K562 (cell line): ENCODE measurements around the gene MLH1. TPM values are rescaled to one million over a fixed set of nuclear protein-coding genes. Genes with fewer than 3 reads are reported as not detected.
A peak's percentile ranks its signal among the peaks of the same experiment; 100 is the strongest.

ENCODE experiments used
- GTF2A2 ChIP-seq: IDR thresholded peaks from 2 replicates; pipeline ENCODE4 v1.6.1; 2016; ENCODE audit warnings: mild to moderate bottlenecking, missing genetic modification characterization, missing compliant biosample characterization
- HDAC6 ChIP-seq: IDR thresholded peaks from 2 replicates; pipeline ENCODE4 v1.6.1; 2012; ENCODE audit warnings: low read depth, mild to moderate bottlenecking, control low read depth, inconsistent platforms, low read length, moderate library complexity
- HDGF ChIP-seq: fragments of 450-650 bp; IDR thresholded peaks from 2 replicates; pipeline ENCODE4 v1.6.1; 2016
- HNRNPUL1 ChIP-seq: fragments of 200-400 bp; formaldehyde crosslinking; IDR thresholded peaks from 2 replicates; pipeline ENCODE4 v1.6.1; 2017; ENCODE audit warnings: low read length
- HOXB6 ChIP-seq: fragments of 250-450 bp; sonication (Bioruptor Pico); IDR thresholded peaks from 2 replicates; pipeline ENCODE4 v1.5.1; 2022; ENCODE audit warnings: mild to moderate bottlenecking, borderline replicate concordance
- MITF ChIP-seq: IDR thresholded peaks from 2 replicates; pipeline ENCODE4 v1.6.1; 2014; ENCODE audit warnings: antibody characterized with exemption
- NBN ChIP-seq: fragments of 450-650 bp; IDR thresholded peaks from 2 replicates; pipeline ENCODE4 v1.6.1; 2016; ENCODE audit warnings: low read depth, mild to moderate bottlenecking
- NCOA4 ChIP-seq: fragments of 450-650 bp; IDR thresholded peaks from 2 replicates; pipeline ENCODE4 v1.6.1; 2018; ENCODE audit warnings: mild to moderate bottlenecking; ENCODE audit not compliant: partially characterized antibody
- NCOA6 ChIP-seq: fragments of 450-650 bp; IDR thresholded peaks from 2 replicates; pipeline ENCODE4 v1.6.1; 2017; ENCODE audit warnings: mild to moderate bottlenecking
- NR2C2 ChIP-seq, 2 experiments: fragments of 200-800 bp in 1 of 2; sonication (Bioruptor generic) in 1 of 2; sonication (generic) in 1 of 2; formaldehyde crosslinking in 1 of 2; IDR thresholded peaks; 2 replicates each; pipeline versions ENCODE4 v1.6.1 to v1.8.0; 2016 to 2022; ENCODE audit warnings: mild to moderate bottlenecking in 1 of 2, missing compliant biosample characterization in 1 of 2, missing genetic modification characterization in 1 of 2, missing genetic modification reagents in 1 of 2
- PRPF4 ChIP-seq: fragments of 200-400 bp; formaldehyde crosslinking; IDR thresholded peaks from one replicate; pipeline ENCODE4 v1.6.1; 2017; ENCODE audit warnings: low read length, low read depth, mild to moderate bottlenecking; ENCODE audit not compliant: insufficient read depth, poor library complexity, severe bottlenecking
- PTTG1 ChIP-seq: fragments of 450-650 bp; IDR thresholded peaks from 2 replicates; pipeline ENCODE4 v1.6.1; 2016; ENCODE audit warnings: low read depth, mild to moderate bottlenecking, missing genetic modification characterization, missing compliant biosample characterization
- RBM14 ChIP-seq: fragments of 200-400 bp; formaldehyde crosslinking; IDR thresholded peaks from 2 replicates; pipeline ENCODE4 v1.6.1; 2018; ENCODE audit warnings: low read depth, mild to moderate bottlenecking, low read length, moderate library complexity, borderline replicate concordance; ENCODE audit not compliant: insufficient read depth
- SMAD3 ChIP-seq: fragments of 450-650 bp; formaldehyde crosslinking; conservative IDR thresholded peaks from 2 replicates; pipeline ENCODE4 v1.4.0; 2020; ENCODE audit warnings: mild to moderate bottlenecking
- SUPT5H ChIP-seq: fragments of 450-650 bp; IDR thresholded peaks from 2 replicates; pipeline ENCODE4 v1.6.1; 2016
- TEAD1 ChIP-seq, 2 experiments: fragments of 450-650 bp in 1 of 2; sonication (generic) in 1 of 2; formaldehyde crosslinking; IDR thresholded peaks; 2 replicates each; pipeline versions ENCODE4 v1.4.0 to v1.8.0; 2020 to 2022; ENCODE audit warnings: mild to moderate bottlenecking in 2 of 2, missing genetic modification reagents in 1 of 2
- THRAP3 ChIP-seq: fragments of 450-650 bp; IDR thresholded peaks from 2 replicates; pipeline ENCODE4 v1.6.1; 2016; ENCODE audit warnings: mild to moderate bottlenecking, inconsistent platforms, borderline replicate concordance
- YY1 ChIP-seq, 3 experiments: IDR thresholded peaks; 2 replicates each; pipeline ENCODE4 v1.6.1; 2011; ENCODE audit warnings: low read length in 2 of 3, mild to moderate bottlenecking in 2 of 3, moderate library complexity in 2 of 3, borderline replicate concordance in 1 of 3, control low read depth in 1 of 3, low read depth in 1 of 3; ENCODE audit not compliant: insufficient read depth in 3 of 3, insufficient replicate concordance in 2 of 3, control insufficient read depth in 1 of 3, insufficient read length in 1 of 3; ENCODE audit errors: extremely low read depth in 1 of 3
- ZBTB34 ChIP-seq: fragments of 250-450 bp; sonication (Bioruptor Pico); IDR thresholded peaks from 2 replicates; pipeline ENCODE4 v1.8.0; 2021; ENCODE audit warnings: mild to moderate bottlenecking, moderate library complexity
- ZNF146 ChIP-seq: IDR thresholded peaks from one replicate; pipeline ENCODE4 v1.6.1; 2018; ENCODE audit warnings: missing compliant biosample characterization; ENCODE audit not compliant: unreplicated experiment
- ZNF23 ChIP-seq: fragments of 250-450 bp; sonication (Bioruptor Pico); IDR thresholded peaks from 2 replicates; pipeline ENCODE4 v1.4.0; 2020; ENCODE audit warnings: mild to moderate bottlenecking
- ZNF239 ChIP-seq: fragments of 250-450 bp; sonication (Bioruptor Pico); IDR thresholded peaks from 2 replicates; pipeline ENCODE4 v1.4.0; 2020; ENCODE audit warnings: mild to moderate bottlenecking
- ZNF707 ChIP-seq: fragments of 250-450 bp; sonication (Bioruptor Pico); conservative IDR thresholded peaks from 2 replicates; pipeline ENCODE4 v1.8.0; 2022; ENCODE audit warnings: inconsistent platforms, mild to moderate bottlenecking, moderate library complexity
- ZNF717 ChIP-seq: fragments of 250-450 bp; sonication (Bioruptor Pico); IDR thresholded peaks from 2 replicates; pipeline ENCODE4 v1.5.0; 2021
- ZNF764 ChIP-seq: fragments of 250-450 bp; sonication (Bioruptor Pico); IDR thresholded peaks from 2 replicates; pipeline ENCODE4 v1.4.0; 2020; ENCODE audit warnings: low read depth, mild to moderate bottlenecking, moderate library complexity
- polyA plus RNA-seq, 8 experiments: library from polyadenylated mRNA; depleted of rRNA in 4 of 8; stranded (reverse) in 5 of 8; unstranded in 3 of 8; fragments of >200 nt; fragmentation: Nextera tagmentation in 2 of 8; fragmentation: Illumina TruSeq in 1 of 8; extraction: Ambion mirVana in 2 of 8; extraction: Trizol in 1 of 8; gene quantifications; 2 replicates each; pipeline versions ENCODE4 v1.2.1 to v1.2.3, GENCODE V29; 2011 to 2014; ENCODE audit warnings: inconsistent platforms in 1 of 8, missing spikeins in 1 of 8
- total RNA-seq, 7 experiments: library from RNA; depleted of rRNA in 6 of 7; stranded (reverse); fragments of >200 nt in 6 of 7; fragmentation: Illumina TruSeq in 2 of 7; extraction: Trizol in 2 of 7; gene quantifications; 2 replicates each; pipeline versions ENCODE4 v1.2.1 to v1.2.3, GENCODE V29; 2011 to 2021; ENCODE audit warnings: low replicate concordance in 1 of 7

Gene MLH1
- total and polyA plus RNA-seq, 9 of the 15 experiments (the other 6 are each of a cell fraction or from before 2014, with no cell fraction given) = 76.4 to 155 (median 117) TPM

GRCh38 chr3:36993326-36994283 is at the start of gene MLH1 (continued):
- TF ChIP-seq NCOA6 (no peak), MITF (peak; percentile 66; the same call in 1 of the 2 replicates), NBN (no peak), RBM14 (no peak), NR2C2 (CRISPR knock-in tag; IDR thresholded peaks at IDR 0.05) (peak; percentile 69; the same call in 1 of the 2 replicates), NR2C2 (tag; IDR thresholded peaks at IDR 0.05) (peak; percentile 69; the same call in 1 of the 2 replicates), HDAC6 (no peak), ZNF707 (CRISPR knock-in tag) (peak; percentile 23; the same call in 1 of the 2 replicates), GTF2A2 (tag) (peak; percentile 50; the same call in 1 of the 2 replicates), ZNF239 (CRISPR knock-in tag) (0 out of 2 replicates have a peak, but pooled peaks have one; percentile 23), SMAD3 (CRISPR knock-in tag) (0 out of 2 replicates have a peak, but pooled peaks have one; percentile 11), NCOA4 (no peak), HOXB6 (CRISPR knock-in tag) (0 out of 2 replicates have a peak, but pooled peaks have one; percentile 68), ZNF146 (CRISPR knock-in tag) (no peak), PTTG1 (tag) (no peak), SUPT5H (peak; percentile 90), ZBTB34 (no peak), ZNF23 (no peak), HNRNPUL1 (no peak), ZNF764 (CRISPR knock-in tag) (0 out of 2 replicates have a peak, but pooled peaks have one; percentile 2), THRAP3 (no peak), TEAD1 (CRISPR knock-in tag; IDR thresholded peaks at IDR 0.05) (peak in 1 of 2 experiments; percentile 67; a peak in 1 of 4 replicates), YY1 (IDR thresholded peaks at IDR 0.05; ENCODE audit: borderline replicate concordance in 1 of 3, control insufficient read depth in 1 of 3, extremely low read depth in 1 of 3, insufficient read depth in 3 of 3, insufficient read length in 1 of 3, insufficient replicate concordance in 2 of 3, low read depth in 1 of 3, low read length in 2 of 3) (peak; percentile 80 to 96 (median 93)), ZNF717 (CRISPR knock-in tag) (no peak), PRPF4 (no peak), HDGF (no peak)
